Nephron progenitor cell (in vitro differentiated cells): ENCODE data around the gene ZNF212.
"Not testable (repeated sequence)": the region's sequence is repeated elsewhere in the genome, so short reads cannot be mapped to it uniquely, and the experiment has no call there.

Experiments
- DNase-seq: peaks from one replicate; pipeline ENCODE4 v3.0.0; 2021
- H3K27ac Mint-ChIP-seq: 2 replicates; pipeline ENCODE4 v1.8.0; 2021; ENCODE audit warnings: mild to moderate bottlenecking, moderate library complexity, mixed read lengths
- H3K27me3 Mint-ChIP-seq: 2 replicates; pipeline ENCODE4 v1.8.0; 2021; ENCODE audit warnings: mild to moderate bottlenecking, low read depth, mixed read lengths; ENCODE audit not compliant: poor library complexity
- H3K36me3 Mint-ChIP-seq: 2 replicates; pipeline ENCODE4 v1.8.0; 2021; ENCODE audit warnings: low read depth, mixed read lengths
- H3K4me1 Mint-ChIP-seq: 2 replicates; pipeline ENCODE4 v1.8.0; 2021; ENCODE audit warnings: mixed read lengths
- H3K4me3 Mint-ChIP-seq: 2 replicates; pipeline ENCODE4 v1.8.0; 2021; ENCODE audit warnings: mild to moderate bottlenecking, moderate library complexity, mixed read lengths
- H3K9me3 Mint-ChIP-seq: 2 replicates; pipeline ENCODE4 v1.8.0; 2021; ENCODE audit warnings: mild to moderate bottlenecking, moderate library complexity, mixed read lengths
- CTCF ChIP-seq: fragments of 200-600 bp; sonication (generic); IDR thresholded peaks from 2 replicates; pipeline ENCODE4 v1.5.0; 2021; ENCODE audit warnings: antibody characterized with exemption

Gene ZNF212

GRCh38 chr7:149229526-149229925 lies 9.9 kb upstream of the ZNF212 start:
- Mint-ChIP-seq H3K4me1 (no peaks in the 10 kb centered on the region), H3K4me3 (no peak overlapping the region), H3K9me3 (no peaks in the 10 kb centered on the region), H3K27me3 (peaks cover 10% of the 10 kb centered on the region), H3K36me3 (peaks cover 15% of the 10 kb centered on the region), H3K27ac (no peak overlapping the region)
- no peak for DNase-seq
- no peak for TF ChIP-seq CTCF

DNA sequence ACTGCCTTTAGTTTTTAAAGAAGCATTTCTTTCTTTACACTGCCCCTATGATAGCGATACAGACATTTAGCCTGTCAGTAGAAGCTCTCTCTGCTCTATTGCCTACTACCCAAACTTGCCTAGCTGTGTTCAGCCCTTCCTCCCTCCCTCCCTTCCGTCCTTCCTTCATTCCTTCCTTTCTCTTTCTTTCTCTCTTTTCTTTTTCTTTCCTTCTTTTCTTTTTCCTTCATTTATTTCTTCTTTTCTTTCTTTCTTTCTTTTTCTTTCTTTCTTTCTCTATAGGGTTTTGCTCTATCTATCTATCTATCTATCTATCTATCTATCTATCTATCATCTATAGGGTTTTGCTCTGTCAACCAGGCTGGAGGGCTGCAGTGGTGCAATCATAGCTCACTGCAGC lies 7.1 kb upstream of the ZNF212 start:
- Mint-ChIP-seq H3K4me1 (no peaks in the 10 kb centered on the region), H3K9me3 (no peaks in the 10 kb centered on the region), H3K27ac (no peak overlapping the region), H3K36me3 (no peaks in the 10 kb centered on the region), H3K4me3 (no peak overlapping the region), H3K27me3 (peaks cover 28% of the 10 kb centered on the region)
- DNase-seq: no peak
- TF ChIP-seq CTCF: no peak

DNA sequence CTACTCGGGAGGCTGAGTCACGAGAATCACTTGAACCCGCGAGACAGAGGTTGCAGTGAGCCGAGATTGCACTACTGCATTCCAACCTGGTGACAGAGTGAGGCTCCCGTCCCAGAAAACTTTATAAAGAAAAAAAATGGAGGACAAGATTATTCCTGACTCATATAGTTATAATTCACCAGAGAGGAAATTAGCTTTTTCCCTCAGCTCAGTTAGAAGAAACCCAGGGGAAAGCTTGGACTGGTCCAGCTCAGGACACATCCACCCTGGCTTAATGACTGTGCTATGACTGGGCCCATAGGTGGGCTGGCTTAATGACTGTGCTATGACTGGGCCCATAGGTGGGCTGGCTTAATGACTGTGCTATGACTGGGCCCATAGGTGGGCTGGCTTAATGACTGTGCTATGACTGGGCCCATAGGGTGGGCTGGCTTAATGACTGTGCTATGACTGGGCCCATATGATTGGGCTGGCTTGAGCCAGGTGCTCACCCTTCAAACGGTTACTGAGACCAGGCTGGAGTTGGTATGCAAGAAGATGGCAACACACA lies 5.7 kb upstream of the ZNF212 start:
- H3K36me3 Mint-ChIP-seq, H3K4me1 Mint-ChIP-seq, H3K27ac Mint-ChIP-seq, DNase-seq, H3K4me3 Mint-ChIP-seq, H3K9me3 Mint-ChIP-seq: not testable (repeated sequence)
- H3K27me3 Mint-ChIP-seq: peaks cover 42% of the 10 kb centered on the region

DNA sequence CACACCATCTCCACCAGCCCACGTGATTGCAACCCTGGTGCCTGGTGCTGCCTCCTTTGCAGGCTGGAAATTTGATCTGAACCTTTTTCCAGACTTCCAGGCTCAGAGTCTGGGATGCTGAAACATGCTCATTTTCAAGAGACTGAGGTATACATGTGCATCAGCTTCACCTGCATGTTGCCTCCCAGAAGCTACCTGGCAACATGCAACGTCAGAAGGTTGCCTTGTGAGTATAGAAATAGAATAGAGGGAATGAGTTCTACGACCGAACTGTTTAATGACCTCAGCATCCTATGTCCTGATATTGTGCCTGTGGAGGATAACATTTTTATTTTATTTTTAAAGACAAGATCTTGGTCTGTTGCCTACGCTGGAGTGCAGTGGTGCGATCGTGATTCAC lies 1.9 kb upstream of the ZNF212 start:
- Mint-ChIP-seq H3K27me3 (peaks cover 48% of the 10 kb centered on the region), H3K36me3 (peaks cover 18% of the 10 kb centered on the region), H3K4me1 (peaks cover 11% of the 10 kb centered on the region), H3K4me3 (no peak overlapping the region), H3K27ac (no peak overlapping the region), H3K9me3 (peaks cover 16% of the 10 kb centered on the region)
- no peak for DNase-seq
- no peak for TF ChIP-seq CTCF

DNA sequence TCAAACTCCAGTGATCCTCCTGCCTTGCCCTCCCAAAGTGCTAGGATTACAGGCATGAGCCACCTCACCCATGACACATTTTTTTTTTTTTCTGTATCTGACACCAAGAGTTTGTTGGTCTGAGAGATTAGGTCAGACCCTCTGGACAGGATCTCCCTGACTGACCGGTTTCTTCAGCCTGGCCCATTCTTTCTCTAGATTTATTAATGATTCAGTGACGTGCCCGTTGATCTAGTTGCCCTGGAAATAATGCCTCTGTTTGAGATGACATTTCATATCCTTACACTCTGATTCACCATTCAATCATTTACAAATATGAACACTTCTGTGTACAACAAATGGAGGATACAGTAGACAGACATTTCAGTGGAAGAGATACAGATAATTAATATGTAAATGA lies 1.4 kb upstream of the ZNF212 start:
- no peak overlapping the region for H3K27ac Mint-ChIP-seq
- peak overlapping the region; percentile 42 for H3K4me3 Mint-ChIP-seq

GRCh38 chr7:149240637-149241036 lies 1.2 kb downstream of the ZNF212 start:
- Mint-ChIP-seq H3K27ac (no peak overlapping the region), H3K36me3 (peaks cover 39% of the 10 kb centered on the region), H3K27me3 (peaks cover 37% of the 10 kb centered on the region), H3K4me3 (peak overlapping the region; percentile 99), H3K9me3 (peaks cover 23% of the 10 kb centered on the region), H3K4me1 (peaks cover 17% of the 10 kb centered on the region)
- no peak for TF ChIP-seq CTCF
- DNase-seq: no peak

More for the DNA sequence above, 1.4 kb upstream of the ZNF212 start:
- Mint-ChIP-seq H3K4me1 (peaks cover 11% of the 10 kb centered on the region), H3K27me3 (peaks cover 42% of the 10 kb centered on the region), H3K36me3 (peaks cover 24% of the 10 kb centered on the region), H3K9me3 (peaks cover 22% of the 10 kb centered on the region)
- no peak for TF ChIP-seq CTCF
- DNase-seq: no peak
